ENCODE results near the gene SIT1. TPM values are rescaled to one million over a fixed set of nuclear protein-coding genes. Genes with fewer than 3 reads are reported as not detected.

SIT1 gene
- total and polyA plus RNA-seq, 2 donors (not counting 3 experiments of a cell fraction or from before 2014, with no cell fraction given) = not detected

GRCh38 chr9:35629597-35629996, 21.1 kb downstream of the SIT1 start:
- dilution Hi-C loops (cut with MboI; ENCODE audit: extremely low pct_ligation_motif_present, low sequenced_read_pairs) = no loop called here
- Histone ChIP-seq H3K4me2 (ENCODE audit: insufficient read depth, low read length) (no peak overlapping the region), H3K4me1 (ENCODE audit: control insufficient read depth, extremely low read depth, insufficient read depth, low read length) (no peaks in the 10 kb centered on the region), H3K36me3 (ENCODE audit: control insufficient read depth in 2 of 2, extremely low read depth in 1 of 2, insufficient read depth in 2 of 2, low read length in 2 of 2) (no peaks in the 10 kb centered on the region), H3K27ac (ENCODE audit: insufficient read depth, low read depth, low read length) (no peak overlapping the region), H3K27me3 (ENCODE audit: control insufficient read depth in 2 of 2, insufficient read depth in 2 of 2, low read length in 2 of 2) (peaks cover 0 to 5% of the 10 kb centered on the region in 2 experiments), H4K20me1 (replicated peaks; ENCODE audit: control insufficient read depth, extremely low read depth, insufficient read depth, low read length) (no peaks in the 10 kb centered on the region), H3K9ac (replicated peaks; ENCODE audit: extremely low read depth, insufficient read depth, low read length) (no peak overlapping the region), H3K9me3 (replicated peaks; ENCODE audit: control insufficient read depth, insufficient read depth, low read length) (no peaks in the 10 kb centered on the region), H2AFZ (ENCODE audit: low read depth, low read length) (no peak overlapping the region), H3K4me3 (replicated peaks in 1 of 3; ENCODE audit: insufficient read depth in 1 of 3, low read depth in 1 of 3, low read length in 3 of 3) (no peak overlapping the region), H3K9me1 (replicated peaks; ENCODE audit: control insufficient read depth, extremely low read depth, insufficient read depth, low read length) (no peaks in the 10 kb centered on the region), H3K79me2 (ENCODE audit: control insufficient read depth, insufficient read depth, low read length) (no peaks in the 10 kb centered on the region)
- TF ChIP-seq GATA2 (IDR thresholded peaks at IDR 0.05; ENCODE audit: insufficient read depth, insufficient read length, low read depth, low read length) (no peak), MYC (IDR thresholded peaks at IDR 0.05; ENCODE audit: low read depth, low read length) (no peak), FOS (IDR thresholded peaks at IDR 0.05; ENCODE audit: borderline replicate concordance, insufficient read depth, low read length) (no peak), JUN (IDR thresholded peaks at IDR 0.05; ENCODE audit: borderline replicate concordance, insufficient read depth, insufficient read length, low read depth) (no peak), POLR2AphosphoS5 (IDR thresholded peaks at IDR 0.05; ENCODE audit: insufficient read depth, low read depth, low read length) (no peak), MAX (IDR thresholded peaks at IDR 0.05; ENCODE audit: insufficient read depth, insufficient read length) (no peak), POLR2A (IDR thresholded peaks at IDR 0.05; ENCODE audit: low read depth, low read length) (no peak), CTCF (IDR thresholded peaks at IDR 0.05; ENCODE audit: extremely low read depth in 1 of 2, insufficient read depth in 1 of 2, low read depth in 1 of 2, low read length in 2 of 2) (no peak)
- DNase-seq (ENCODE audit: low read depth, low spot score) (no peak), FAIRE-seq (no peak)
- intact Hi-C loops (cut with micrococcal nuclease) = no loop called here
- ChIA-PET POLR2A (no interaction called here), CTCF (interaction anchor here (1.5 to 4.4 kb wide), 4 partner anchors 11 to 26 kb away, joined by 3 to 36 read pairs (median 5); no protein-coding TSS in a partner anchor)
- BruUV-seq (replicated peaks) = no TSS peak

All from endothelial cell of umbilical vein (primary cell).